SJCRH30 (cell line): ENCODE measurements around the gene TSFM. TPM values are rescaled to one million over a fixed set of nuclear protein-coding genes. Genes with fewer than 3 reads are reported as not detected.

Experiments used
- DNase-seq, 2 experiments: peaks; one replicate each; pipeline ENCODE4 v3.0.0-alpha.2; 2015 to 2020
- H3K27ac ChIP-seq: fragments of 250-450 bp; sonication (Bioruptor Pico); 2 replicates; pipeline ENCODE4 v1.5.1; 2020; ENCODE audit warnings: mild to moderate bottlenecking, moderate library complexity
- H3K27me3 ChIP-seq: fragments of 250-450 bp; sonication (Bioruptor Pico); 2 replicates; pipeline ENCODE4 v1.5.1; 2020; ENCODE audit warnings: mild to moderate bottlenecking, moderate library complexity
- H3K36me3 ChIP-seq: fragments of 250-450 bp; sonication (Bioruptor Pico); 2 replicates; pipeline ENCODE4 v1.5.1; 2020; ENCODE audit warnings: mild to moderate bottlenecking, moderate library complexity
- H3K4me1 ChIP-seq: fragments of 250-450 bp; sonication (Bioruptor Pico); 2 replicates; pipeline ENCODE4 v1.5.1; 2020; ENCODE audit warnings: mild to moderate bottlenecking, moderate library complexity
- H3K4me3 ChIP-seq: fragments of 250-450 bp; sonication (Bioruptor Pico); 2 replicates; pipeline ENCODE4 v1.5.1; 2020; ENCODE audit warnings: mild to moderate bottlenecking, moderate library complexity
- H3K9me3 ChIP-seq: fragments of 250-450 bp; sonication (Bioruptor Pico); replicated peaks from 2 replicates; pipeline ENCODE4 v1.5.1; 2020; ENCODE audit warnings: mild to moderate bottlenecking, moderate library complexity
- total RNA-seq: library from RNA; depleted of rRNA; stranded (reverse); fragments of >200 nt; shearing (Covaris generic); gene quantifications from 2 replicates; pipeline ENCODE4 v1.2.3, GENCODE V29; 2014

Gene TSFM
- total RNA-seq, 1 experiment from 2014 or later, result 440 TPM

GRCh38 chr12:57802607-57803006 is 20.0 kb downstream of the TSFM start:
- no peak overlapping the region for H3K27ac ChIP-seq
- DNase-seq, result no peak
- H3K9me3 ChIP-seq, result no peaks in the 10 kb centered on the region
- H3K4me3 ChIP-seq, result no peak overlapping the region
- H3K36me3 ChIP-seq, result peaks cover 54% of the 10 kb centered on the region
- H3K27me3 ChIP-seq, result no peaks in the 10 kb centered on the region
- no peaks in the 10 kb centered on the region for H3K4me1 ChIP-seq

GRCh38 chr12:57803319-57803893 is 20.8 kb downstream of the TSFM start:
- no peaks in the 10 kb centered on the region for H3K9me3 ChIP-seq
- H3K36me3 ChIP-seq, result peaks cover 54% of the 10 kb centered on the region
- H3K27ac ChIP-seq, result no peak overlapping the region
- peak; percentile 97 to 99 for DNase-seq
- H3K4me3 ChIP-seq, result no peak overlapping the region
- H3K4me1 ChIP-seq, result no peaks in the 10 kb centered on the region
- H3K27me3 ChIP-seq, result no peaks in the 10 kb centered on the region

DNA sequence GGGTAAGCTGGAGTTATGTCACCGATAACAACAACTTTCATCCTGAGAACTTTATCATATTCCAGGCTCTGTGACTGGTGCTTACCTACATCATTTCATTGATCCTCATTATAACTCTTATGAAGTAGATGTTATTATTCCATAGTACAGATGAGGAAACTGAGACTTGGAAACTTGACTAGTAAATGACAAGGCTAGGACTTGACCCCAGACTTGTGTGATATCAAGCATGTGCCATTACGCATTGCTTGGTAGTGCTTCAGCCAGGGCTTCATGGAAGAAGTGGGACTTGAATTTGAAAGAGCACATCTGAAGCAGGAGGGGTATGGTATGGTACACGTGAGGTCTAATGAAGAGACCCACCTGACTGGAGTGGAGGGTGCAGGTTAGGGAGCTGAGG is 24.1 kb downstream of the TSFM start:
- Histone ChIP-seq H3K4me3 (no peak overlapping the region), H3K9me3 (no peaks in the 10 kb centered on the region), H3K27ac (no peak overlapping the region), H3K36me3 (peaks cover 45% of the 10 kb centered on the region), H3K27me3 (no peaks in the 10 kb centered on the region), H3K4me1 (no peaks in the 10 kb centered on the region; the same call in 1 of the 2 replicates)
- DNase-seq, result no peak

- H3K27me3 ChIP-seq, result no peaks in the 10 kb centered on the region
- H3K9me3 ChIP-seq, result no peaks in the 10 kb centered on the region
- DNase-seq, result peak in 1 of 2 experiments; percentile 66
- no peak overlapping the region for H3K4me3 ChIP-seq
- H3K36me3 ChIP-seq, result peaks cover 42% of the 10 kb centered on the region
- H3K4me1 ChIP-seq, result no peaks in the 10 kb centered on the region; the same call in 1 of the 2 replicates
- no peak overlapping the region for H3K27ac ChIP-seq
Measured at GRCh38 chr12:57807285-57807684, 24.7 kb downstream of the TSFM start.

GRCh38 chr12:57808351-57808750 is 25.8 kb downstream of the TSFM start:
- no peaks in the 10 kb centered on the region for H3K9me3 ChIP-seq
- H3K27ac ChIP-seq, result no peak overlapping the region
- no peak overlapping the region for H3K4me3 ChIP-seq
- H3K4me1 ChIP-seq, result no peaks in the 10 kb centered on the region; the same call in 1 of the 2 replicates
- DNase-seq, result peak in 1 of 2 experiments; percentile 72
- peaks cover 33% of the 10 kb centered on the region for H3K36me3 ChIP-seq
- no peaks in the 10 kb centered on the region for H3K27me3 ChIP-seq

DNA sequence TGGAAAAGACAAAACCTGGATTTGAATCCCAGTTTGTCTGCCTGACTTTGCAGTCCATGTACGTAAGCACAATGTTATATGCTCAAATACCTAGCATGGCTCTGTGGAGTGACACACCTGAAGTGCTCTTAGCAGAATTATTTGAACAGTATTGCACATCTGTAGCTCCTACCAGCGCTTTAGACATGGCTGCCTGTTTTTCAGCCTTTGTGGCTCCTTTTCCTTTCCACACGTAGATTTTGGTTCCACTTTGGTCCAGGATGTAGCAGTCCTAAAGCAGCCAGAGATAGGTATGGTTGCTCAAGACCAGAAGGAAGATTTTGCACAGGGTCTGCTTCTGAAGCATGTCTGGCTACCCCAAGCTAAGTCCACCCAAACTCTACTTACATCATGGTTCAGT is 26.8 kb downstream of the TSFM start:
- Histone ChIP-seq H3K27ac (no peak overlapping the region), H3K36me3 (peaks cover 33% of the 10 kb centered on the region), H3K27me3 (no peaks in the 10 kb centered on the region), H3K9me3 (no peaks in the 10 kb centered on the region), H3K4me1 (no peaks in the 10 kb centered on the region; the same call in 1 of the 2 replicates), H3K4me3 (no peak overlapping the region)
- DNase-seq, result no peak

GRCh38 chr12:57810450-57810849 is 27.9 kb downstream of the TSFM start:
- Histone ChIP-seq H3K36me3 (peaks cover 33% of the 10 kb centered on the region), H3K27ac (no peak overlapping the region), H3K9me3 (no peaks in the 10 kb centered on the region), H3K27me3 (no peaks in the 10 kb centered on the region), H3K4me3 (no peak overlapping the region), H3K4me1 (no peaks in the 10 kb centered on the region; the same call in 1 of the 2 replicates)
- DNase-seq, result peak; percentile 71

DNA sequence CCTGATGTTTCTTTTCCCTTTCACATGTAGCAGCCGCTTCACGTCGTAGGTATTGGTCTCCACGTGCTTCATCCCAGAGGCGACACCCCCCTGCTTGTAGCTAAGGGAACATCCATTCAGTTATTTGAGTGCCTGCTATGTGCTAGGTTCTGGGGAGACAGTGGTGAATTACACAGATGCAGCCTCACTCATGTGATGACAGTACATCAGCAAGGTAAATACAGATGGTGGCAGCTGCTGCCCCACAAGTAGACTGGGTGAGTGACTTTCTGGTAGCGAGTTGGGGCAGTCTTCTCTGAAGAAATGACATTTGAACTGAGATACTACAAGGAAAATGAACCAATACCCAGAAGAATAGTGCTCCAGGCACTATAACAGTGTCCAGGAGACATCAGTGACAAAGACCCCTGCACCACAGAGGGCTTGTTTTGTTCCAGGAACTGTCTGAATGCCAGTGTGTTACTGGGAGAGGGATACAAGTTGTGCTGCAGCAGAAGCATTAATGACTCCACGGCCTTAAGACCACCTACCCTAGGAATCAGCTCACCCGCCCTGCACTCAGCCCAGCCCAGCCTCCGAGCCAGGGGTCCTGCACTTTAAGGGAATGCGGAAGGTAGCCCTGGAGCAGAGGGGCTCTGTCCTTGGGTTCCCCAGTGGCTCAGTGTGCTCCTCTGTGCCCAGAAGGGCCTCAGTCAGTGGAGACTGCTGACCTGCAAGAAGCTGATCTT is 28.6 kb downstream of the TSFM start:
- H3K27ac ChIP-seq, result no peak overlapping the region
- peak; percentile 67 to 79 for DNase-seq
- H3K27me3 ChIP-seq, result no peaks in the 10 kb centered on the region
- H3K9me3 ChIP-seq, result no peaks in the 10 kb centered on the region
- H3K4me1 ChIP-seq, result no peaks in the 10 kb centered on the region; the same call in 1 of the 2 replicates
- peaks cover 32% of the 10 kb centered on the region for H3K36me3 ChIP-seq
- no peak overlapping the region for H3K4me3 ChIP-seq

- DNase-seq, result peak; percentile 66 to 68
- Histone ChIP-seq H3K27ac (no peak overlapping the region), H3K36me3 (peaks cover 17% of the 10 kb centered on the region), H3K9me3 (no peaks in the 10 kb centered on the region), H3K27me3 (no peaks in the 10 kb centered on the region), H3K4me1 (no peaks in the 10 kb centered on the region; the same call in 1 of the 2 replicates), H3K4me3 (no peak overlapping the region)
Measured at GRCh38 chr12:57813111-57813970, 30.8 kb downstream of the TSFM start.

- peak in 1 of 2 experiments; percentile 81 for DNase-seq
- no peaks in the 10 kb centered on the region; the same call in 1 of the 2 replicates for H3K4me1 ChIP-seq
- peaks cover 20% of the 10 kb centered on the region for H3K36me3 ChIP-seq
- no peaks in the 10 kb centered on the region for H3K27me3 ChIP-seq
- H3K27ac ChIP-seq, result no peak overlapping the region
- H3K9me3 ChIP-seq, result no peaks in the 10 kb centered on the region
- no peak overlapping the region for H3K4me3 ChIP-seq
Measured at GRCh38 chr12:57813971-57814772, 31.6 kb downstream of the TSFM start.

- Histone ChIP-seq H3K4me1 (no peaks in the 10 kb centered on the region; the same call in 1 of the 2 replicates), H3K36me3 (peaks cover 19% of the 10 kb centered on the region), H3K27ac (no peak overlapping the region), H3K9me3 (no peaks in the 10 kb centered on the region), H3K4me3 (no peak overlapping the region), H3K27me3 (no peaks in the 10 kb centered on the region)
- peak in 1 of 2 experiments; percentile 79 for DNase-seq
Measured at GRCh38 chr12:57815177-57816000, 32.8 kb downstream of the TSFM start.

DNA sequence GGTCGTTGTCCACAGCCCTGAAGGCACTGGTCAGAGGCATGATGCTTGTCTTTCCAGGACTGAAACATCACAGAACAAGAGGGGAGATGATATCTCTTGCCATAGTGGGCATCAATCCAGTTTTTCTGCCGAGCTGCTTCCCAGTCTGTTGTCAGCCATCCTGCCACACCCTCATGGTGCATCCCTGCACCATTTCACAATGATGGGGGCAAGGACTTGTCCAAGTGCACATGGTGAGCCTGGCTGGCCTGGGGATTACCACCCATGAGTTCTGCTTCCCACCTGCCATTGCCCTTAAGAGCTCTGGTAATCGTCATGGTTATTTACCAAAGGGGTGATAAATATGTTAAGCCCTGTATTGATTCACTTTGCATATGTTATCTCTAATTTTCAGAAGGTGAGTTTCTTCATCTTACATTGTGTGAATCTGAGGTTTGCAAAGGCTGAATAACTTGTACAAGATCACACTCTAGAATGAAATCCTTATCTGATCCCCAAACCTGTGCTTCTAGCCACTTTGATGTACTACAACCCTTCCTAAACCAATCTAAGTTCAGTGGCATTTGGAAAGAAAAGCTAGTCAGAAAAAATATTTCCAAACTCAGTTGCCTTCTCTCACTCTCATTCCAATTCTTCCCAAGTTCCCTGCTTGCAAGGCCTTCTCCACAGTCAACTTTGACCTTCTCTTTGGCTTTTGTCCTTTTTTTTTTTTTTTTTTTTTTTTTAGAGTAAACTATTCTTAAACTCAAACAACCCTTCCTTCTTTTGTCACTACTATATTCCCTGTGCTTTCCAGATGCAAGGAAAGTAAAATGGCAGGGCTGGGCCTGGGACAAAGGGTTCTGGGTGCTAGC is 33.6 kb downstream of the TSFM start:
- Histone ChIP-seq H3K9me3 (no peaks in the 10 kb centered on the region), H3K27me3 (no peaks in the 10 kb centered on the region), H3K4me3 (no peak overlapping the region), H3K27ac (no peak overlapping the region), H3K4me1 (no peaks in the 10 kb centered on the region; the same call in 1 of the 2 replicates), H3K36me3 (peaks cover 26% of the 10 kb centered on the region)
- peak; percentile 67 to 69 for DNase-seq

- Histone ChIP-seq H3K27me3 (no peaks in the 10 kb centered on the region), H3K27ac (no peak overlapping the region), H3K4me1 (no peaks in the 10 kb centered on the region), H3K9me3 (no peaks in the 10 kb centered on the region), H3K4me3 (no peak overlapping the region), H3K36me3 (peaks cover 29% of the 10 kb centered on the region)
- peak in 1 of 2 experiments; percentile 63 for DNase-seq
Measured at GRCh38 chr12:57816855-57817151, 34.2 kb downstream of the TSFM start.
